Activated T-helper 9 cell treated with anti-CD3 and anti-CD28 coated beads, Interleukin-2, amount 50 U/mL, for 16 hours (primary cell): ENCODE data around the gene NAA10.

ENCODE experiments used
- DNase-seq: peaks from one replicate; pipeline ENCODE4 v3.0.0-alpha.2; 2020; ENCODE audit warnings: low read depth

The NAA10 gene

GRCh38 chrX:153929576-153929975, 5.3 kb downstream of the NAA10 start:
- no peak for DNase-seq

DNA sequence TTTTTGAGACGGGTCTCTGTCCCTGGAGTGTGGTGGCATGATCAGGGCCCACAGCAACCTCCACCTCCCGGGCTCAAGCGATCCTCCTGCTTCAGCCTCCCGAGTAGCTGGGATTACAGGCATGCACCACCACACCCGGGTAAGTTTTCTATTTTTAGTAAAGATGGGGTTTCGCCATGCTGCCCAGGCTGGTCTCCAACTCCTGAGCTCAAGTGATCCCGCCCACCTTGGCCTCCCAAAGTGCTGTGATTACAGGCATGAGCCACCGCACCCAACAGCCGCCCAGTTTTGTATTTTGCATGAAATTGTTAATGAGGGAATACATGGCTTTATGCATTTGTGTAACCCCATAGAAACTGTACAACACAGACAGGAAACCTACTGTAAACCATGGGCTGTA, 6.0 kb downstream of the NAA10 start:
- DNase-seq = no peak

- peak; percentile 92 for DNase-seq
Observed at GRCh38 chrX:153927922-153928760, 6.7 kb downstream of the NAA10 start.

DNA sequence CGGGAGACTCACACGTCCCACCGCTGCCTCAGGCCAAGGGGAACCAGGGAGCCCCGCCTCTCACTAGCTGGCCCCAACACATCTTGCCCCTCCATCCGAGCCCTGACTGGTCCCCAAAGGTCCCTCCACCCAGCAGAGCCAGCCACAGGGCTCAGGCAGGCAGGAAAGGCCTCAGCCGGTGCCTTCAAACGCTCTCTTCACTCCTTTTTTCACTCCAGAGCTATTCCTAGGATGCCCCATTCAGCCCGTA, 7.2 kb downstream of the NAA10 start:
- DNase-seq = no peak

DNA sequence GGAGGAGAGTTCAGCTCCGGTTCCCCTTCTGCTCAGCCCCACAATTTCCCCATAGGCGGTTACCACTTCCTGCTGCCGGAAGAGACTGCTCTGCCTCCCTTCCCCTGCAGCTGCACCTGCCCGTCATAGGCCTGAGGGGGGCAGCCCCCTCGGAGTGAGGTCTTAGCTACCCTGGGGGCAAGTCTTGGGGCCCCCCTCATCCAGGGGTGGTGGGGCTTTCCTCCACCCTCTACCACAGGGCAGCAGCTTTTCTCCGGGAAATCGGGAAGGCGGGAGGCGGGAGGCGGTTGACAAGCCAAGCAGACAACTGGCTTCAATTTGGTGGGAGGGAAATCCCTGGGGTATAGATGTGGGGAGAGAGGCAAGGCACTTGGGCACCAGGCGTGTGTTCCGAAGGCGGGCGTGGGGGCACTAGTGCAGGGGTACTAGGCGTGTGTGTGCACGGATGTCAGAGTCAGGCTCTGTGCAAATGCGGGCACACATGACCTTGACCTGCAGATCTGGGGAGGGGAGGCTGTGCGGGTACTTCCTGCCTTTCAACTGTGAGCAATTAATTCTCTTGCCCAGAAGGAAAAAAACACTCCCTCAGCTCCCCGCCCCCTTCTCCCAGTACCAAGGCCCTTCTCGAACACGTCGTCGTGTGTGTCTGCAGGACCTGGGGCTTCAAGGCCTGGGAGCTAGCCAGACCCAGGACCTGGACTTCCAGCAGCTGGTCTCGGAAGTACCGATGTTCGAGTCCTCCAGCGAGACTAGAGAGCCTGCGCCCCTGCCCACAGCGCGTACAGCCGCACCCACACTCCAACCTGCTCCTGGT, 7.8 kb downstream of the NAA10 start:
- DNase-seq = peak; percentile 65

- no peak for DNase-seq
Observed at GRCh38 chrX:153926552-153926857, 8.3 kb downstream of the NAA10 start.

- DNase-seq = peak; percentile 28
Observed at GRCh38 chrX:153925739-153926551, 8.9 kb downstream of the NAA10 start, which contains the start of gene ARHGAP4. Gene ARHGAP4, minus strand, starts transcription at chrX:153926264. Its CDS starts 62 bp downstream, at chrX:153926202.

GRCh38 chrX:153925387-153925738, 9.5 kb downstream of the NAA10 start:
- DNase-seq = no peak

DNA sequence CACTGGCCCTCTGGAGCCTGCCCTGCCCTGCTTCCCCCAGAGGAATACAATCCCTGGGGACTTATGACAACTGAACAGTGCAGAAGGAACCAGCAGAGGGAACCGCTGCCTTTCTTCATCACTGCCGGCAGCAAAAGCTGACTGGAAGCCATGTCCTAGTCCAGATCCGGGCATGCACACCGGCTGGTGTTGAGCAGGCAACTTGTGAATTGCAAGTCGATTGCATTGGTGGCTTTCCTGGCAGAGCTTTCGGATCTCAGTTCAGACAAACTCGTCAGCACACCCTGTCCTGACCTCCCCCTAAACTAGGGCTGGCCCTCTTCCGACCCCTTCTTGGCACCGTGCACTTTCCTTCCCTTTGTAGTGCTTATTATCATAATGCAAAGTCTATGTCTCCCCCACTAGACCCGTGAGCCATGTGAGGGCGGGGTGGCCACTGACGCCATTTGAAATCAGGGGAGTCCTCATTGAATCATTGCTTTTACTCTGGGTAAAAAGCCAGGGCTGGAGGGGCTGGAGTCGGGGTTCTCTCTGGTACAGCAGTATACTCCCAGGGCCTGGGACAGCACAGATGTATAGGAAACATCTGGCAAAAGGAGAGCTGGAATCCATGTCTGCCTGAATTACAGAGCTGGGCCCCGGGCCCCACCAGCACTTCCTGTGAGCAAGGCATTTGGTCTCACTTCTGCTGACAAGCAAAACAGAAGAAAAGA, 10.5 kb downstream of the NAA10 start:
- DNase-seq = no peak

DNA sequence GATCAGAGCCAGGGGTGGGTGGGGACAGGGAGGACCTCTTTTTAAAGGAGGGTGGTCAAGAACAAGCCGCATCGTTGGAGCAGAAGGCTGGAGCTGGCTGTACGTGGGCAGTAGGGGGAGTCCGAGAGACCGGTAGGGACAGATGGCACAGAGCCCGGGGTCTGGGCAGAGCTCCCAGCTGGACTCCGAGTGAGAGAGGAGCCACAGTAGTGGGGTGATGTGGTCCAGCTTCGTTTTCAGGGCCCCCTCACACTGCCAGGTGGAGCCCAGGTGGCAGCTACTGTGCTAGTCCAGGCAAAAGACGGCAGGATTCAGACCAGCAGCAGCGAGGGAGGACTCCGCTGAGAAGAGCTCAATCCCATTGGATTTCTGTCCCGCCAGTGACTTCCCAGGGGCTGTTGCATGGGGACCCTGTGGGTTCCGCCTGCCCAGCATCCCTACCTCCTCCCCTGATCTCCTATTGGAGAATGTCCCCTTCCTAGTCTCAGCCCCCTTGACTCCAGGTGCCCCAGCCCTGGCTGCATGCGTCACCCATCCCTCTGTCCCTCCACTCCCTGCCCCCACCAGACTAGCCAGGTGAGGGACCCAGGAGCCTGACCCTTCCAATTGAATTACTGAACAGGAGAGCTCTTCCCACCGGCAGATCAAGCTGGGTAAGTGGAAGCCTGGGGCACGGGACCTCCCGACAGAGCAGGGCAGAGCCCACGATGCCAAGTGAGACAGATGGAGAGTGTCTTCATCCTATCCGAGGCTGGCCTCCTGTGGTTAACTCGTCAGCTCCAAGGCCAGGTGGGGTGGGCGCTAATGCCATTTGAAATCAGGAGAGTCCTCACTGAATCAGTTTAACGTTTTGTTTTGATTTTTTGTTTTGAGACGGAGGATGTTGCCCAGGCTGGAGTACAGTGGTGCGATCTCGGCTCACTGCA, 11.6 kb downstream of the NAA10 start:
- no peak for DNase-seq

DNA sequence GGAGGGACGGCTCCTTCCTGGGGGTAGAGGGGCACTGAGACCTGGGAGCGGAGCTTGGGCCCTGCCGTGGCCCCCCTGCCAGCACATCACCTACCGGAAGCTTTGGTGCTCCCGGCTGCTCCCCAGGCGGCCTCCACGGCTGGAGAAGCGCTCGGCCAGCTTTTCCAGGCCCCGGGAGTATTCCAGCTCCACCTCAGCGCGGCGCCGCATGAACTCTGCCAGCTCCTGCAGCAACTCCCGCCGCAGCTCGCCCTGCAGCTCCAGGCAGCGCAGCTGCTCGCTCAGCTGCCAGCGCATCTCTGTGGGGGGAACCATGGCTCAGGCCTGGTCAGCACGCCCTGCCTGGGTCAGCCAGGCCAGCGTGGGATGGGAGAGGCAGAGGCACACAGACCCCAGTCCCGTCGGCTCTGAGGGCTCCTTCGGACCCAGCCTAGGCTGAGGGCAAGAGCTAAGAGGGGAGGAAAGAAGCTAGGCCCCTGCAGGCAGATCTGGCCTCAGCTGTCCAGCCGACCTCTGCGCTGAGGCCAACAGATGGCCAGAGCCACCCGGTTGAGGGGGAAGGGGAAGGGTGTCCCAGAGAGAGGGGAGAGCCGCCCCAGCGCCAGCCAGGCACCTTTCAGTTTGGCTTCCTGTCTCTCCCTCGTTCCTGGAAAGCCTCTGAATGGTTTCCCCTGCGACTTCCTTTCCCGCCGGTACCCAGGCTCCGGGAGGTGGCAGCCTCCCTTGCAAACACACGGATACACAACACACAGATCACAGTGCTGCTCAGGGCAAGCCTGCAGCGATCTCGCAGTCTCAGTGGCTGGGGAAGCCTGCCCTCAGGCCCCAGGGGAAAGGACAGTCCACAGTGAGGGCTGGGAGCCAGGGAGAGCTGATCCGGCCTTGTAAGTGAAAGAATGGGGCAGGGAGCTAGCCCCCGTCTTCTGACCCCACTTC, 13.1 kb downstream of the NAA10 start:
- DNase-seq = no peak

GRCh38 chrX:153921070-153921469, 13.8 kb downstream of the NAA10 start:
- DNase-seq = no peak

GRCh38 chrX:153920546-153920945, 14.3 kb downstream of the NAA10 start:
- DNase-seq = no peak

DNA sequence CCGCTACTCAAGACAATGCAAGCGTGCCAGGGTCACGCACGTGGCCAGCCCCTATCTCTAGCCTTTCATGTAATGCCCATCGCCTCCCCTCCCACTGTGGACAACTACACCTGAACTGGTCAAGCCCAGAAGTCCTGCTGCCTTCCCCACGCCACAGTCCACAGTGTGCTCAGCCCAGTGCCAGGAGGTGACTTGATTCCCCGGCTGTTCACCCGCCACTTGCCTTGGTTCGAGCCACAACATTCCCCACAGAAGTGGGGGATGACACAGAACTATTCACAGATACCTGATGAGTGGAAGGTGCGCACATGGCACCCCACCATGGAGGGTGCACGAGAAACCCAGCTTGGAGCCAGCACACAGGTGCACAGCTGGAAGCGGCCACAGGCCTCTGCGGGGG, 15.6 kb downstream of the NAA10 start:
- no peak for DNase-seq

DNA sequence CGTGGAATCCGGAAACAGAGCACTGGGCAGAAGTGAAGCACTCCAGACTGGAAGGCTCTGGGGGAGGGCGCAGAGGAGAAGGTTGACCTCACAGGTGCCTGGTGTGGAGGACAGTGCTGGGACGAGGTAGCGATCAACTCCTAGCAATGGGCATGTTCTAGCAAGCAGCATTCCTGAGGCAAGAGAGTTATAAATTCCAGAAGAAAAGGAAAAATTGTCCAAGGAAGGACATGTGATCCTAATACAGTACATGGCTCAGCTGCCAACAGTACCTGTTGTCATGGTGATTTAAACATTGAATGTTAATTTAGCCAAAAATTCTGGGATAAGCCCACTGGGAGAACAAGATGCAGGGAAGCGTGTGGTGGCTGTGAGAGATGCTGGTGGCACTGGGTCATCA, 17.0 kb downstream of the NAA10 start:
- no peak for DNase-seq

DNA sequence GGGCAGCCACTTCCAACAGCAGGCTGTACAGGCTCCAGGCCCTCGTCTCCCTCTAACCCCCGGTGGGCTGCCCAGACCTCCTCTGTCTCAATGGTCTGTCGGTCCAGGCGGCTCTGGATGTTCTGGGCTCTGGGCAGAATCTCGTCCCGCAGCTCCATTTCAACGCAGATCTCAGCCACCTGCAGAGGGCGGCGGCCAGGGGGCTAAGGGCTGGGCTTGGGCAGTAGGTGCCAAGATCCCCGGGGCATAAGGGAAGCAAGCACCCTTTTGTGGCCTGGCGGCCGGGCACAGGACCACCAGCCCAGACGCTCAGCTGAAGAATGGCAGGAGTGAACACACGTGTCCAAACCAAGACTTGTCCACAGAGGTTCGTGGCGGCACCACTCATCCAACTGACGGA, 21.1 kb downstream of the NAA10 start:
- DNase-seq = no peak

- no peak for DNase-seq
Observed at GRCh38 chrX:153913211-153913610, 21.6 kb downstream of the NAA10 start.

DNA sequence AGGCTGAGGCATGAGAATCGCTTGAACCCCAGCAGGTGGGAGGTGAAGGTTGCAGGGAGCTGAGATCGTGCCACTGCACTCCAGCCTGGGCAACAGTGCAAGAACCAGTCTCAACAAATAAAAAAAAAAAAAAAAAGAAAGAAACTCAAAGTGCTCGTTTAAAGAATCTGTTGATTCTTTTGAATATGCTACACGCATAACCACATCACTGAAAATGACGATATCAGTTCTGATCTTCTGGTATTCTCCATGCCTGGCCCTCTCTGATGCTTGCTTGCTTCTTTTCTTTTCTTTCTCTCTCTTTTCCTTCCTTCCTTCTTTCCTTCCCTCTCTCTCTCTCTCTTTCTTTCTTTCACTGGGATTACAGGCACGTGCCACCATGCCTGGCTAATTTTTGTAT, 23.0 kb downstream of the NAA10 start:
- DNase-seq = no peak

DNA sequence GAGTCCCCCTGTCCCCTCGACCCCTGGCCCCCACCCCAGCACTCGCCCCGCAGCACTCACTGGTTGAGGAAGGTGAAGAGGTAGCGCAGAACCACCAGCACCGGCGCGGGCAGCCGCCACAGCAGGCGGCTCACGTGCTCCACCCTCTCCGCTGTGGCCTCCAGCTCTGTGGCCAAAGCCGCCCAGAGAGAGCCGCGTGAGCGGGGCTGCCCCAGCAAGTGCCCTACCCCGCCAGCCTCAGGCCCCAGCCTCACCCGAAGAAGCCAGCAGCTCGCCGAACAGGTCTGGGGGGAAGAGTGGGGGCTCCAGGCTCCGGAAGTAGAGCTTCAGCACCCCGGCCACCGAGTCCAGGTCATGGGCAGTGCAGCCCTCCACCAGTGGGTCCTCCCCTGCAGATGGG, 24.4 kb downstream of the NAA10 start:
- no peak for DNase-seq

GRCh38 chrX:153909980-153910360, 24.9 kb downstream of the NAA10 start:
- no peak for DNase-seq
